ENCODE measurements around the gene CCDC188. TPM values are rescaled to one million over a fixed set of nuclear protein-coding genes. Genes with fewer than 3 reads are reported as not detected.

CCDC188 gene
- total RNA-seq, 4 donors from 2014 or later, result 2.1 TPM; not detected in 3

DNA sequence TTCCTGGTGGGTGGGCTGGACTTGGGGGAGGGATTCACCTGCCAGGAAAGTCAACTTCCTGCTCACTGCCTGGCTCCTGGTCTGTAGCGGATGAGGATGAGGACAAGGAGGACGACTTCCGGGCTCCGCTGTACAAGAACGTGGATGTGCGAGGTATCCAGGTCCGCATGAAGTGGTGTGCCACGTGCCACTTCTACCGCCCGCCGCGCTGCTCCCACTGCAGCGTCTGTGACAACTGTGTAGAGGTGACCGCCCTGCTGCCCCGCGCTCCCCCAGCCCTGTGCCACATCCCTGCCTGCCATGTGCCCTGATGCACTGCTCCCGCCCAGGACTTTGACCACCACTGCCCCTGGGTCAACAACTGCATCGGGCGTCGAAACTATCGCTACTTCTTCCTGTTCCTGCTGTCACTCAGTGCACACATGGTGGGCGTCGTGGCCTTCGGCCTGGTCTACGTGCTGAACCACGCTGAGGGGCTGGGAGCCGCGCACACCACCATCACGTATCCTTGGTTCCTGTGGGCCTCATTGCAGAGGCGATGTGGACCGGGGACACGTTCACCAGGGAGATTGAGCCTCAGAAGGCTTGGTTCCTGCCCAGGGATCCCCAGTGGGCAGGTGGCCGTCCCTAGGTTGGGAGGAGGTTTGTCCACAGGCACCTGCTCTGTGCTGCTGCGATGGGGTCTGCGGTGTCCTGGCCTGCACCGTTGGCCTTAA lies 11.3 kb downstream of the CCDC188 start:
- no peak for TF ChIP-seq POLR2A (IDR thresholded peaks at IDR 0.05)
- TF ChIP-seq, protein P1, sequence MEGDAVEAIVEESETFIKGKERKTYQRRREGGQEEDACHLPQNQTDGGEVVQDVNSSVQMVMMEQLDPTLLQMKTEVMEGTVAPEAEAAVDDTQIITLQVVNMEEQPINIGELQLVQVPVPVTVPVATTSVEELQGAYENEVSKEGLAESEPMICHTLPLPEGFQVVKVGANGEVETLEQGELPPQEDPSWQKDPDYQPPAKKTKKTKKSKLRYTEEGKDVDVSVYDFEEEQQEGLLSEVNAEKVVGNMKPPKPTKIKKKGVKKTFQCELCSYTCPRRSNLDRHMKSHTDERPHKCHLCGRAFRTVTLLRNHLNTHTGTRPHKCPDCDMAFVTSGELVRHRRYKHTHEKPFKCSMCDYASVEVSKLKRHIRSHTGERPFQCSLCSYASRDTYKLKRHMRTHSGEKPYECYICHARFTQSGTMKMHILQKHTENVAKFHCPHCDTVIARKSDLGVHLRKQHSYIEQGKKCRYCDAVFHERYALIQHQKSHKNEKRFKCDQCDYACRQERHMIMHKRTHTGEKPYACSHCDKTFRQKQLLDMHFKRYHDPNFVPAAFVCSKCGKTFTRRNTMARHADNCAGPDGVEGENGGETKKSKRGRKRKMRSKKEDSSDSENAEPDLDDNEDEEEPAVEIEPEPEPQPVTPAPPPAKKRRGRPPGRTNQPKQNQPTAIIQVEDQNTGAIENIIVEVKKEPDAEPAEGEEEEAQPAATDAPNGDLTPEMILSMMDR (IDR thresholded peaks at IDR 0.05), result no peak
- no peaks in the 10 kb centered on the region for H3K27me3 ChIP-seq
- no peak overlapping the region for H3K27ac ChIP-seq
- H3K36me3 ChIP-seq, result peaks cover 0 to 55% (median 4%) of the 10 kb centered on the region in 3 donors
- no peak for DNase-seq
- H3K4me3 ChIP-seq, result no peak overlapping the region
- H3K9me3 ChIP-seq, result no peaks in the 10 kb centered on the region
- intact Hi-C loops (cut with DNase I), result no loop called here
- peaks cover 16 to 50% (median 37%) of the 10 kb centered on the region in 3 donors for H3K4me1 ChIP-seq
- WGBS, 2 donors, result 93 to 95% methylated on average over 15 to 31 of the region's 36 CpGs

DNA sequence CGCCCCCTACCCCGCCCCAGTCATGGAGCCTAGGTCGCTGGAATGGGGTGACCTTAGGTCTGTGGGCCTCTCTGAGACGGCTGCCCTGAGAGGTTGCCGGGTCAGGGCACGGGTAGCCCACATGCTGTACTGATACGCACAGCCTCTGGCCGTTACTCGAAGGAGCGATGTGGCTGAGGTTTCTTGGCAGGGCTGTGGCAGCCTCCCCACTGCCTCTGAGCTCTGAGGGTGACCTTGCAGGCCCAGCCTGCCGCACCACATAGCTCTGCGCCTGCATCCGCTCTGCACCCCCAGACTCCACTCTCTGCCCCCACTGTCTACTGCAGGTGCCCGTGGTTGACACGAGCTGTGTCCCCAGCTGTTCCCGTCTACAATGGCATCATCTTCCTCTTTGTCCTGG lies 12.0 kb downstream of the CCDC188 start:
- WGBS, 2 donors, result 90 to 96% methylated on average over 7 to 9 of the region's 16 CpGs
- Histone ChIP-seq H3K27ac (no peak overlapping the region), H3K27me3 (no peaks in the 10 kb centered on the region), H3K9me3 (no peaks in the 10 kb centered on the region), H3K4me3 (no peak overlapping the region), H3K4me1 (peaks cover 20 to 57% (median 44%) of the 10 kb centered on the region in 3 donors), H3K36me3 (peaks cover 0 to 50% (median 4%) of the 10 kb centered on the region in 3 donors)
- no peak for DNase-seq
- intact Hi-C loops (cut with DNase I), result no loop called here
- TF ChIP-seq, protein P1 (IDR thresholded peaks at IDR 0.05), result no peak
- no peak for TF ChIP-seq POLR2A (IDR thresholded peaks at IDR 0.05)

DNA sequence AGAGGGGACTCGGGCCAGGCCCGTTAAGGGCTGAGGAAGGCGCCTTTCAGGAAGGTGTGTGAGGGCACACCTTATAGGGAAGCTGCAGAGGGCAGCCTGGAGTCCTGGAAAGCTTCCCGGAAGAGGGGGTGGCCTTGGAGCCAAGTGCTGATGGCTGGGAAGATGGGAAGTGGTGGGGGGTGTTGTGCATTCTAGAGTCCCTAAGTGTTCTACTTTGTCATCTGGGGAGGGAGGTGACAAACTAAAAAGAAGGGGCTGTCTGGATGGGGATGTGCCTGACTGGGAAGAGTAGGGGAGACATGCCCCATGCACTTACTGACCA lies 12.5 kb downstream of the CCDC188 start:
- Histone ChIP-seq H3K27me3 (no peaks in the 10 kb centered on the region), H3K9me3 (no peaks in the 10 kb centered on the region), H3K36me3 (peaks cover 0 to 45% (median 4%) of the 10 kb centered on the region in 3 donors), H3K27ac (no peak overlapping the region), H3K4me3 (no peak overlapping the region), H3K4me1 (peaks cover 22 to 59% (median 49%) of the 10 kb centered on the region in 3 donors)
- WGBS, 2 donors, result 10 to 48% methylated on average over 2 of the region's 4 CpGs
- TF ChIP-seq, protein P1 (IDR thresholded peaks at IDR 0.05), result no peak
- no peak for TF ChIP-seq POLR2A (IDR thresholded peaks at IDR 0.05)
- no peak for DNase-seq
- intact Hi-C loops (cut with DNase I), result no loop called here

DNA sequence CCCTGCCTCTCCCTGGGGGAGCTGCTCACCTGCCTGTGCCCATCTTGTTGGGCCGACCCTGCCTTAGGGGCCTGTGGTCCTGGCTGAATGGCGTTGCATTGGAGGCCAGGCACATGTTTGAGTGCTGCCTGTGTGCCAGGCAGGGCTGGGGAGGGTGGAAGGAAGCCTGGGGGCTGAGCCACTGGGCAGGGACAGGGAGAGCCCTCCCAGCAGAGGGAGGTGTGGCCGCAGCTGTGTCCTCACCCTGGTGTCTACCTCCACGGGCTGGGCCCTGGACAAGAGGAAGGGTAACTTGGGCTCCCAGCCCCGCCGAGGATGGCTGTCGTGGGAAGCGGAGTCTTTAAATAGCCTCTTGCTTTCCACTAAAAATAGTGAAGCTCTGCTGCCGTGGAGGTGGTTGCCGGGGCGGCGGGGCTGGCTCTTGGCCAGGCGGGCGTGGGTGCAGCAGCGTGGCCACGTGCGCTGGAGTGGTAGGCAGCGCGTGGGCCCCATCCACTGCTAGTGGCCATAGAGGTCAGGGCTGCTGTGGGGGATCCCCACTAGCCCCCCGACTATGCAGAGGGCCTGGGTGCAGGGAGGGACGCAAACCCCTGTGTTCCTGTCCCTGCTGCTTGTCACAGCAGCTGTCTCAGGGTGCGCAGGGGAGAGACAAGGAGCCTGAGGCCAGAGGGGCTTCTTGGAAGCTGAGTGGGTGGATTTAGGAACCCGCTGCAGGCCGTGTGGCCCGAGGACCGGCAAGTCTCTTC lies 13.0 kb downstream of the CCDC188 start:
- no peak for DNase-seq
- no peak overlapping the region for H3K27ac ChIP-seq
- intact Hi-C loops (cut with DNase I), result no loop called here
- 36 to 43% methylated on average over 3 to 10 of the region's 26 CpGs for WGBS, 2 donors
- peaks cover 26 to 59% (median 54%) of the 10 kb centered on the region in 3 donors for H3K4me1 ChIP-seq
- TF ChIP-seq, protein P1 (IDR thresholded peaks at IDR 0.05), result no peak
- no peak for TF ChIP-seq POLR2A (IDR thresholded peaks at IDR 0.05)
- H3K9me3 ChIP-seq, result no peaks in the 10 kb centered on the region
- no peak overlapping the region for H3K4me3 ChIP-seq
- H3K27me3 ChIP-seq, result no peaks in the 10 kb centered on the region
- peaks cover 0 to 40% (median 4%) of the 10 kb centered on the region in 3 donors for H3K36me3 ChIP-seq

DNA sequence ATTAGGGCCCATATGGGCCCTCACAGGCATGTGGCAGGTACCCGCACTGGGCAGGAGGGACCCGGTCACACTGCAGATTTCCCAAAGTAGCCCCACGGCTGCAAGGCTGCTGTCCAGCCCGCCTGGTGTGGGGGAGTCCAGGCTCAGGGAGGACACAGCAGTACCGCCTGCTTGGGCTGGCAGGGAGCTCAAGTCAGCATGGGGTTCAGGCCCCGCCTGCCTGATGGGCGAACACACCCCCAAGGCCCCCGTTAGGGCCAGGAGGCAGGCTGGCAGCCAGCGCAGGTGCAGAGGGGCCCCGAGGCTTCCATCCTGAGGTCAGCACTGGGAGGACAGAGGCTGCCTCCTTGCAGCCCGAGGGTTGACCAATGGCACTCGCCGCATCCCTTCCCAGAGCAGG lies 13.7 kb downstream of the CCDC188 start:
- WGBS, 2 donors, result 71 to 100% methylated on average over 1 to 3 of the region's 13 CpGs
- H3K4me3 ChIP-seq, result no peak overlapping the region
- TF ChIP-seq, protein P1 (IDR thresholded peaks at IDR 0.05), result no peak
- no peak for TF ChIP-seq POLR2A (IDR thresholded peaks at IDR 0.05)
- H3K4me1 ChIP-seq, result peaks cover 34 to 67% (median 59%) of the 10 kb centered on the region in 3 donors
- intact Hi-C loops (cut with DNase I), result no loop called here
- H3K27ac ChIP-seq, result no peak overlapping the region
- no peaks in the 10 kb centered on the region for H3K9me3 ChIP-seq
- DNase-seq, result no peak
- H3K36me3 ChIP-seq, result peaks cover 0 to 33% (median 4%) of the 10 kb centered on the region in 3 donors
- H3K27me3 ChIP-seq, result no peaks in the 10 kb centered on the region
